Measurements from ENCODE around the gene CHML. TPM values are rescaled to one million over a fixed set of nuclear protein-coding genes. Genes with fewer than 3 reads are reported as not detected.

Gene CHML
- total RNA-seq, 1 experiment from 2014 or later: 19.3 TPM

GRCh38 chr1:241598249-241598648 is 41.9 kb downstream of the CHML start:
- Histone ChIP-seq H3K4me1 (ENCODE audit: control insufficient read depth, insufficient read depth, low read length) (peaks cover 10% of the 10 kb centered on the region), H3K4me3 (ENCODE audit: low read depth in 2 of 2, low read length in 2 of 2) (no peak overlapping the region), H3K27ac (ENCODE audit: low read length) (no peak overlapping the region; the same call in 1 of the 2 replicates), H3K27me3 (ENCODE audit: control insufficient read depth, insufficient read depth, low read length) (no peaks in the 10 kb centered on the region), H3K36me3 (ENCODE audit: control insufficient read depth, insufficient read depth, low read length) (no peaks in the 10 kb centered on the region), H3K9me3 (ENCODE audit: control insufficient read depth, insufficient read depth, low read depth, low read length) (no peaks in the 10 kb centered on the region)
- TF ChIP-seq CTCF (IDR thresholded peaks at IDR 0.05) (no peak), TCF7L2 (IDR thresholded peaks at IDR 0.05; ENCODE audit: low read depth, low read length) (no peak), SIN3A (IDR thresholded peaks at IDR 0.05; ENCODE audit: borderline replicate concordance, insufficient read depth, low read depth, low read length) (no peak), REST (IDR thresholded peaks at IDR 0.05; ENCODE audit: insufficient read depth in 1 of 2, low read depth in 2 of 2, low read length in 1 of 2) (no peak), POLR2AphosphoS5 (IDR thresholded peaks at IDR 0.05; ENCODE audit: low read depth, low read length) (no peak)
- CTCF ChIA-PET: no interaction called here
- intact Hi-C loops (cut with micrococcal nuclease; ENCODE audit: unreplicated experiment): no loop called here
- in situ Hi-C loops (cut with HindIII; ENCODE audit: low pct_unique_long_range_greater_than_20kb, low sequenced_read_pairs): no loop called here
- no TSS peak for BruUV-seq (replicated peaks)
- POLR2A ChIA-PET: no interaction called here
- DNase-seq (ENCODE audit: low read depth, low spot score): no peak
- ATAC-seq: no peak

- no TSS peak for BruUV-seq (replicated peaks)
Observed at GRCh38 chr1:241596633-241597032, 43.5 kb downstream of the CHML start.

More at GRCh38 chr1:241596633-241597032, 43.5 kb downstream of the CHML start:
- CTCF ChIA-PET: no interaction called here
- Histone ChIP-seq H3K27ac (ENCODE audit: low read length) (no peak overlapping the region), H3K4me3 (ENCODE audit: low read depth in 2 of 2, low read length in 2 of 2) (no peak overlapping the region), H3K36me3 (ENCODE audit: control insufficient read depth, insufficient read depth, low read length) (no peaks in the 10 kb centered on the region), H3K9me3 (ENCODE audit: control insufficient read depth, insufficient read depth, low read depth, low read length) (no peaks in the 10 kb centered on the region), H3K4me1 (ENCODE audit: control insufficient read depth, insufficient read depth, low read length) (peaks cover 10% of the 10 kb centered on the region), H3K27me3 (ENCODE audit: control insufficient read depth, insufficient read depth, low read length) (no peaks in the 10 kb centered on the region)
- POLR2A ChIA-PET: no interaction called here
- in situ Hi-C loops (cut with HindIII; ENCODE audit: low pct_unique_long_range_greater_than_20kb, low sequenced_read_pairs) (no loop called here), intact Hi-C loops (cut with micrococcal nuclease; ENCODE audit: unreplicated experiment) (no loop called here)
- DNase-seq (ENCODE audit: low read depth, low spot score) (no peak), ATAC-seq (no peak)
- TF ChIP-seq CTCF (IDR thresholded peaks at IDR 0.05) (no peak), TCF7L2 (IDR thresholded peaks at IDR 0.05; ENCODE audit: low read depth, low read length) (no peak), POLR2AphosphoS5 (IDR thresholded peaks at IDR 0.05; ENCODE audit: low read depth, low read length) (no peak), SIN3A (IDR thresholded peaks at IDR 0.05; ENCODE audit: borderline replicate concordance, insufficient read depth, low read depth, low read length) (no peak), REST (IDR thresholded peaks at IDR 0.05; ENCODE audit: insufficient read depth in 1 of 2, low read depth in 2 of 2, low read length in 1 of 2) (no peak)

Measured in Panc1 (cell line).